Stimulated activated CD8-positive, alpha-beta memory T cell treated with anti-CD3 and anti-CD28 coated beads, Interleukin-7, amount 100 ng/mL, for 1 hour (primary cell): ENCODE data around the gene PCDHA12.
"Not testable (repeated sequence)": the region's sequence is repeated elsewhere in the genome, so short reads cannot be mapped to it uniquely, and the experiment has no call there.

ENCODE experiments used
- DNase-seq, 2 donors: peaks; one replicate each; pipeline ENCODE4 v3.0.0-alpha.2; 2020; ENCODE audit warnings: low read depth in 2 of 2

Gene PCDHA12

DNA sequence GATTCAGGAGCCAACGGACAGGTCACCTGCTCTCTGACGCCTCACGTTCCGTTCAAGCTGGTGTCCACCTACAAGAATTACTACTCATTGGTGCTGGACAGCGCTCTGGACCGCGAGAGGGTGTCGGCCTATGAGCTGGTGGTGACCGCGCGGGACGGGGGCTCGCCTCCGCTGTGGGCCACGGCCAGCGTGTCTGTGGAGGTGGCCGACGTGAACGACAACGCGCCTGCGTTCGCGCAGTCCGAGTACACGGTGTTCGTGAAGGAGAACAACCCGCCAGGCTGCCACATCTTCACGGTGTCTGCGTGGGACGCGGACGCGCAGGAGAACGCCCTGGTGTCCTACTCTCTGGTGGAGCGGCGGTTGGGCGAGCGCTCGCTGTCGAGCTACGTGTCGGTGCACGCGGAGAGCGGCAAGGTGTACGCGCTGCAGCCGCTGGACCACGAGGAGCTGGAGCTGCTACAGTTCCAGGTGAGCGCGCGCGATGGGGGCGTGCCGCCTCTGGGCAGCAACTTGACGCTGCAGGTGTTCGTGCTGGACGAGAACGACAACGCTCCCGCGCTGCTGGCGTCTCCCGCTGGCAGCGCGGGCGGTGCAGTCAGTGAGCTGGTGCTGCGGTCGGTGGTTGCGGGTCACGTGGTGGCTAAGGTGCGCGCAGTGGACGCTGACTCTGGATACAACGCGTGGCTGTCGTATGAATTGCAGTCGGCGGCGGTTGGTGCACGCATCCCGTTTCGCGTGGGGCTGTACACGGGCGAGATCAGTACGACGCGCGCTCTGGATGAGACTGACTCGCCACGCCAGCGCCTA lies 17.7 kb upstream of the PCDHA12 start:
- DNase-seq, result no peak

- DNase-seq, result no peak
Observed at GRCh38 chr5:140857987-140858240, 17.2 kb upstream of the PCDHA12 start.

- no peak for DNase-seq
Observed at GRCh38 chr5:140862441-140863295, 12.4 kb upstream of the PCDHA12 start.

GRCh38 chr5:140868721-140869554 lies 6.2 kb upstream of the PCDHA12 start, which contains the start of gene PCDHA11:
TSS of gene PCDHA11 (plus strand) at chr5:140868957. CDS start at chr5:140869104, 147 bp downstream.
- DNase-seq, result no peak

DNA sequence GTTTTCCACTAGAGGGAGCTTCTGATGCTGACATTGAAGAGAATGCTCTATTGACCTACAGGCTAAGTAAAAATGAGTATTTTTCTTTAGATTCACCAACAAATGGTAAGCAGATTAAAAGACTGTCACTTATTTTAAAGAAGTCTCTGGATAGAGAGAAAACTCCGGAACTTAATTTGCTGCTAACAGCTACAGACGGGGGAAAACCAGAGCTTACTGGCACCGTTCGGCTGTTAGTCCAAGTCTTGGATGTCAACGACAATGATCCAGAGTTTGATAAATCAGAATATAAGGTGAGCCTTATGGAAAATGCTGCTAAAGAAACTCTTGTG lies 5.6 kb upstream of the PCDHA12 start:
- DNase-seq, result no peak

DNA sequence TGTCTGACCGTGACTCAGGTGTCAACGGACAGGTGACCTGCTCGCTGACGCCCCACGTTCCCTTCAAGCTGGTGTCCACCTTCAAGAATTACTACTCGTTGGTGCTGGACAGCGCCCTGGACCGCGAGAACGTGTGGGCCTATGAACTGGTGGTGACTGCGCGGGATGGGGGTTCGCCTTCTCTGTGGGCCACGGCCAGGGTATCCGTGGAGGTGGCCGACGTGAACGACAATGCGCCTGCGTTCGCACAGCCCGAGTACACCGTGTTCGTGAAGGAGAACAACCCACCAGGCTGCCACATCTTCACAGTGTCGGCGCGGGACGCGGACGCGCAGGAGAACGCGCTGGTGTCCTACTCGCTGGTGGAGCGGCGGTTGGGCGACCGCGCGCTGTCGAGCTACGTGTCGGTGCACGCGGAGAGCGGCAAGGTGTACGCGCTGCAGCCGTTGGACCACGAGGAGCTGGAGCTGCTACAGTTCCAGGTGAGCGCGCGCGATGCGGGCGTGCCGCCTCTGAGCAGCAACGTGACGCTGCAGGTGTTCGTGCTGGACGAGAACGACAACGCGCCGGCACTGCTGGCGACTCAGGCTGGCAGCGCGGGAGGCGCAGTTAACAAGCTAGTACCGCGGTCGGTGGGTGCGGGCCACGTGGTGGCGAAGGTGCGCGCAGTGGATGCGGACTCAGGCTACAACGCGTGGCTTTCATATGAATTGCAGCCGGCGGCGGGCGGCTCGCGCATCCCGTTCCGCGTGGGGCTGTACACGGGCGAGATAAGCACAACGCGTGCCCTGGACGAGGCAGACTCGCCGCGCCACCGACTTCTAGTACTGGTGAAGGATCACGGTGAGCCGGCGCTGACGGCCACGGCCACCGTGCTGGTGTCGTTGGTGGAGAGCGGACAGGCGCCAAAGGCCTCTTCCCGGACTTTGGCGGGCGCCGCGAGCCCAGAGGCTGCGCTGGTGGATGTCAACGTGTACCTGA lies 4.6 kb upstream of the PCDHA12 start:
- DNase-seq, result no peak

DNA sequence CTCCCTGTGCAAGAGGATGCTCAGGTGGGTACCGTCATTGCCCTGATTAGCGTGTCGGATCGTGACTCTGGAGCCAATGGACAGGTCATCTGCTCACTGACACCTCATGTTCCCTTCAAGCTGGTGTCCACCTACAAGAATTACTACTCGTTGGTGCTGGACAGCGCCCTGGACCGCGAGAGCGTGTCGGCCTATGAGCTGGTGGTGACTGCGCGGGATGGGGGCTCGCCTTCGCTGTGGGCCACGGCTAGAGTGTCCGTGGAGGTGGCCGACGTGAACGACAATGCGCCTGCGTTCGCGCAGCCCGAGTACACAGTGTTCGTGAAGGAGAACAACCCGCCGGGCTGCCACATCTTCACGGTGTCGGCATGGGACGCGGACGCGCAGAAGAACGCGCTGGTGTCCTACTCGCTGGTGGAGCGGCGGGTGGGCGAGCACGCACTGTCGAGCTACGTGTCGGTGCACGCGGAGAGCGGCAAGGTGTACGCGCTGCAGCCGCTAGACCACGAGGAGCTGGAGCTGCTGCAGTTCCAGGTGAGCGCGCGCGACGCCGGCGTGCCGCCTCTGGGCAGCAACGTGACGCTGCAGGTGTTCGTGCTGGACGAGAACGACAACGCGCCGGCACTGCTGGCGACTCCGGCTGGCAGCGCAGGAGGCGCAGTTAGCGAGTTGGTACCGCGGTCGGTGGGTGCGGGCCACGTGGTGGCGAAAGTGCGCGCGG lies 1.6 kb downstream of the PCDHA12 start:
- not testable (repeated sequence) for DNase-seq

DNA sequence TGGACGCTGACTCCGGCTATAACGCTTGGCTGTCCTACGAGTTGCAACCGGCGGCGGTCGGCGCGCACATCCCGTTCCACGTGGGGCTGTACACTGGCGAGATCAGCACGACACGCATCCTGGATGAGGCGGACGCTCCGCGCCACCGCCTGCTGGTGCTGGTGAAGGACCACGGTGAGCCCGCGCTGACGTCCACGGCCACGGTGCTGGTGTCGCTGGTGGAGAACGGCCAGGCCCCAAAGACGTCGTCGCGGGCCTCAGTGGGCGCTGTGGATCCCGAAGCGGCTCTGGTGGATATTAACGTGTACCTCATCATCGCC lies 2.1 kb downstream of the PCDHA12 start:
- DNase-seq, result no peak

DNA sequence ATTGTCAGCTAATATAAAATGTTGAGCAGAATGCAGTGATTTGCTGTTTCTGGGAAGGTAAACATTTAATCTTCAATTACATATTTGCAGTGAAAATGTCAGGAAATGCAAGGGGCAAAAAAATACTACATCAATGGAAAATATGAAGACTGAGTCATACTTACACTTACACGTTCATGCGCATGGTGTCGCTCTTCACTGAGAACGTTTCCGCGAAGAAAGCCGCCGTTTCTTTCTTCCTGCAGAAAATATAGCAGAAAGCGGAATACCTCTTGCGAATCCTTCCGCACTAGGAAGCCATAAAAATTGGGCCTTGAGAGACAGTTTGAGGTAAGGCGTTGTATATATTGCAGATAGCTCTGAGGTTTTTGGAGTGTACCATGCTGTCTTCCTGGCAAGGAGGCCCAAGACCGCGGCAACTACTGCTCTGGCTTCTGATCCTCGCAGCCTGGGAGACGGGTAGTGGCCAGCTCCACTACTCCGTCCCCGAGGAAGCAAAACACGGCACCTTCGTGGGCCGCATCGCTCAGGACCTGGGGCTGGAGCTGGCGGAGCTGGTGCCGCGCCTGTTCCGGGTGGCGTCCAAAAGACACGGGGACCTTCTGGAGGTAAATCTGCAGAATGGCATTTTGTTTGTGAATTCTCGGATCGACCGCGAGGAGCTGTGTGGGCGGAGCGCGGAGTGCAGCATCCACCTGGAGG lies 6.9 kb downstream of the PCDHA12 start, which contains the start of gene PCDHA13:
Gene PCDHA13 (plus strand): TSS at position 236 of the 702 bp plus-strand sequence. CDS start 145 bp downstream, at position 381.
- DNase-seq, result no peak

GRCh38 chr5:140882591-140882899 lies 7.4 kb downstream of the PCDHA12 start:
- DNase-seq, result no peak

DNA sequence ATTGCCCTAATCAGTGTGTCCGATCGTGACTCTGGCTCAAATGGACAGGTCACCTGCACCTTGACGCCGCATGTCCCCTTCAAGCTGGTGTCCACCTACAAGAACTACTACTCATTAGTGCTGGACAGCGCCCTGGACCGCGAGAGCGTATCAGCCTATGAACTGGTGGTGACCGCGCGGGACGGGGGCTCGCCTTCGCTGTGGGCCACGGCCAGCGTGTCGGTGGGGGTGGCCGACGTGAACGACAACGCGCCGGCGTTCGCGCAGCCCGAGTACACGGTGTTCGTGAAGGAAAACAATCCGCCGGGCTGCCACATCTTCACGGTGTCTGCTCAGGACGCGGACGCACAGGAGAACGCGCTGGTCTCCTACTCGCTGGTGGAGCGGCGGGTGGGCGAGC lies 8.3 kb downstream of the PCDHA12 start:
- no peak for DNase-seq

GRCh38 chr5:140883927-140884697 lies 9.0 kb downstream of the PCDHA12 start:
- no peak for DNase-seq

DNA sequence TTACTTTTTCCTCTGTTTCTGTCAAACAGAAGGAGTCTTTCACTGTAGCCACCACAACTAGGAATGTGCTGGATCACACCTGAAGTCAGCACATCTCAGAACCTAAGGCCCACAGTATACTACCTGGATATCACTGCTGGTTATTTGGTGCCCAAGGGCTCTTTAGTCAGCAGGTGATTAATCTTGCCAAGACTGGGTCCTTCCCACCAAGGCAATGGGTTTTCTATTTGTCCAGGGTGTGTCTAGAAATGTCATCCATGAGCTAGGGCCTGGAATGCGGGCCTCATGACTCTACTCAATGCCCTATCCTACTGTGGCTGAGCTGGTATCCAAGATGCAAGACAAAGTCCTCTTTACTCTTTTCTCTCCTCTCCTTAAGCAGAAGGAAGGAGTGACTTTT lies 41.2 kb downstream of the PCDHA12 start:
- DNase-seq, result no peak

DNA sequence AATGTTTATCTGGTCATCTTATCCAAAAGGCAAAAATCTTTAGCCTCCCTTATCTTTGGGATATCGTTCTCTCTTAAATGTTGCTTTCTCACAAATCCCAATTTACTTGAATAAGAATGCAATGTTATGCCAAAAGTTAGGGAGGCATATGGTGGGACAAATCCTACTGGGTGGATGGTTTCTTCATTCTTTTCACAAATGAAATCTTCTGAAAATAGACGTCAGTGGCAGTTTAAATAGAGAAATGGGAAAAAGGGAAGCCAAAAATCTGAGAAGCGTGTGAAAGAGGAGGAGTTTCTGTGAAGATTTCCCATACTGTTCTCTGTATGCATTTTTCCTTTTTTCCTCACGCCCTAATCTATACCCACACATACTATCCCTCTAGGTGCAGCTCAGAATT lies 48.5 kb downstream of the PCDHA12 start:
- DNase-seq, result no peak

DNA sequence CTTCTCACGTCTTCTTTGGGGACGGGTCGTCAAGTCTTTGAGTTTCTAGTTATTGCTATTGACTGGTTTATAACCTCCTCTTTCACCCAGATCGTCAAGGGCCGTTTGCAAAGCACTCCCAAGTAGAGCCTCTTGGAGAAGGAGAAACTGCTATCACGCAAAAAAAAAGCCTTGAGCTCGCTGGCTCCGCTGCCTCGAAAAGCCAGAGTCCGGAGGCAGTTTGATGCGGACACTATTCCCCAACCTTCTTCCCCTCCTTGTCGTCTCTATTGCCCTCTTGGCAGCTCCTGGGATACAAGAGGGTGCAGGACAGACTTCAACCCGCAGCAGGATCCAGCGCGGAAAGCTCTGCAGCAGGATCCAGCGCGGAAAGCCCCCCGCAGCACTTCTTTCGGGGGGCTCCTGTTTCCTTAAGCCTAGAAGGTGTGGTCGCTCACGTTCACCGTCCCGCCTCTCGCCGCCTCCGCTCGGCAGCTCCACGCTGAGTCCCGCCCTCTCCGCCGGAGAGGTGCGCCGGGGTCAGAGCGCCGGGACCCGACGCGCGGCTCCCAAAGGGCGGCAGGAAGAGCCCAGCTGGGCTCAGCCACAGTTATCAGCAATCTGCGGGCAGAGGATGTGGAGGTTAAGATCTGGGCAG lies 50.8 kb downstream of the PCDHA12 start, which contains the start of gene PCDHAC1:
Gene PCDHAC1 (plus strand): TSS at position 494 of the 637 bp plus-strand sequence. CDS start 594 bp downstream, outside the sequence.
- DNase-seq, result no peak

GRCh38 chr5:140926443-140927227 lies 51.5 kb downstream of the PCDHA12 start:
- DNase-seq, result no peak

- DNase-seq, result no peak
Observed at GRCh38 chr5:140927228-140927573, 52.1 kb downstream of the PCDHA12 start.
